Breast epithelium (tissue), 3 donors: ENCODE results near the gene CADPS2.

Experiments used
- CTCF ChIP-seq, 3 donors: fragments of 450-650 bp; IDR thresholded peaks; one replicate each; pipeline ENCODE4 v1.5.1; 2016 to 2017; ENCODE audit warnings: antibody characterized with exemption in 3 of 3, mild to moderate bottlenecking in 3 of 3, moderate library complexity in 3 of 3
- POLR2AphosphoS5 ChIP-seq, 3 donors: sonication (generic); formaldehyde crosslinking; IDR thresholded peaks; one replicate each; pipeline ENCODE4 v1.6.1; 2017; ENCODE audit warnings: antibody characterized with exemption in 3 of 3

GRCh38 chr7:122302761-122303530 is 583.3 kb downstream of the CADPS2 start:
- TF ChIP-seq POLR2AphosphoS5 (IDR thresholded peaks at IDR 0.05) (no peak), CTCF (IDR thresholded peaks at IDR 0.05) (no peak)
